Chondrocyte (in vitro differentiated cells): Measurements from ENCODE around the gene DNAJC11. TPM values are rescaled to one million over a fixed set of nuclear protein-coding genes. Genes with fewer than 3 reads are reported as not detected.

Experiments
- DNase-seq: peaks from one replicate; pipeline ENCODE4 v3.0.0; 2021; ENCODE audit warnings: mixed read lengths, low spot score
- H3K27ac Mint-ChIP-seq: one replicate; pipeline ENCODE4 v1.8.0; 2021; ENCODE audit warnings: mild to moderate bottlenecking, moderate library complexity, mixed read lengths; ENCODE audit not compliant: unreplicated experiment
- H3K27me3 Mint-ChIP-seq: 2 replicates; pipeline ENCODE4 v1.8.0; 2021; ENCODE audit warnings: low read depth, mixed read lengths
- H3K36me3 Mint-ChIP-seq: 2 replicates; pipeline ENCODE4 v1.8.0; 2021; ENCODE audit warnings: low read depth, mixed read lengths
- H3K4me1 Mint-ChIP-seq: 2 replicates; pipeline ENCODE4 v1.8.0; 2021; ENCODE audit warnings: low read depth, mild to moderate bottlenecking, mixed read lengths
- H3K4me3 Mint-ChIP-seq: one replicate; pipeline ENCODE4 v1.8.0; 2021; ENCODE audit warnings: mild to moderate bottlenecking, moderate library complexity, mixed read lengths; ENCODE audit not compliant: unreplicated experiment
- H3K9me3 Mint-ChIP-seq: 2 replicates; pipeline ENCODE4 v1.8.0; 2021; ENCODE audit warnings: low read depth, mixed read lengths
- CTCF ChIP-seq: fragments of 200-600 bp; sonication (generic); IDR thresholded peaks from 2 replicates; pipeline ENCODE4 v1.5.0; 2021; ENCODE audit warnings: antibody characterized with exemption, mild to moderate bottlenecking, moderate library complexity
- total RNA-seq: library from RNA; stranded (reverse); gene quantifications from 3 replicates; pipeline ENCODE4 v1.2.1, GENCODE V29; 2021

DNAJC11 gene
- total RNA-seq, 1 donor from 2014 or later: 46.3 TPM

- Mint-ChIP-seq H3K4me3 (no peak overlapping the region), H3K9me3 (peaks cover 5% of the 10 kb centered on the region), H3K4me1 (peaks cover 15% of the 10 kb centered on the region), H3K36me3 (no peaks in the 10 kb centered on the region), H3K27me3 (no peaks in the 10 kb centered on the region), H3K27ac (no peak overlapping the region)
- no peak for DNase-seq
- no peak for TF ChIP-seq CTCF
Measured at GRCh38 chr1:6738987-6739676, 37.5 kb upstream of the DNAJC11 start.

- no peak overlapping the region for H3K4me3 Mint-ChIP-seq
- peaks cover 3% of the 10 kb centered on the region for H3K4me1 Mint-ChIP-seq
- no peaks in the 10 kb centered on the region for H3K9me3 Mint-ChIP-seq
- H3K36me3 Mint-ChIP-seq: no peaks in the 10 kb centered on the region
- DNase-seq: no peak
- TF ChIP-seq CTCF: no peak
- no peaks in the 10 kb centered on the region for H3K27me3 Mint-ChIP-seq
- no peak overlapping the region for H3K27ac Mint-ChIP-seq
Measured at GRCh38 chr1:6732942-6733341, 31.3 kb upstream of the DNAJC11 start.

GRCh38 chr1:6731905-6732304, 30.3 kb upstream of the DNAJC11 start:
- Mint-ChIP-seq H3K27ac (no peak overlapping the region), H3K9me3 (no peaks in the 10 kb centered on the region), H3K4me3 (no peak overlapping the region), H3K36me3 (no peaks in the 10 kb centered on the region), H3K4me1 (peaks cover 7% of the 10 kb centered on the region), H3K27me3 (no peaks in the 10 kb centered on the region)
- no peak for TF ChIP-seq CTCF
- no peak for DNase-seq

- no peak for TF ChIP-seq CTCF
- Mint-ChIP-seq H3K36me3 (no peaks in the 10 kb centered on the region), H3K4me3 (no peak overlapping the region), H3K9me3 (no peaks in the 10 kb centered on the region), H3K27me3 (no peaks in the 10 kb centered on the region), H3K27ac (no peak overlapping the region), H3K4me1 (peaks cover 6% of the 10 kb centered on the region)
- no peak for DNase-seq
Measured at GRCh38 chr1:6730880-6731279, 29.3 kb upstream of the DNAJC11 start.

GRCh38 chr1:6730473-6730872, 28.9 kb upstream of the DNAJC11 start:
- Mint-ChIP-seq H3K27me3 (no peaks in the 10 kb centered on the region), H3K9me3 (no peaks in the 10 kb centered on the region), H3K4me3 (no peak overlapping the region), H3K27ac (no peak overlapping the region), H3K36me3 (no peaks in the 10 kb centered on the region), H3K4me1 (peaks cover 4% of the 10 kb centered on the region)
- TF ChIP-seq CTCF: no peak
- no peak for DNase-seq
